Common myeloid progenitor, CD34-positive (primary cell): ENCODE measurements around the gene IMMP2L.

ENCODE experiments used
- CTCF ChIA-PET: fragments of 350-600 bp; sonication (Branson Sonifier 250); formaldehyde crosslinking; loops from one replicate; lab custom pipeline; 2021; ENCODE audit warnings: antibody characterized with exemption; lab: Charles Lee
- POLR2A ChIA-PET: fragments of 350-600 bp; sonication (Branson Sonifier 250); formaldehyde crosslinking; loops from one replicate; lab custom pipeline; 2021; ENCODE audit warnings: antibody characterized with exemption; lab: Charles Lee
- DNase-seq, 3 donors: peaks; one replicate each; pipeline versions ENCODE4 v3.0.0 to v3.0.0-alpha.2; 2013
- H3K27ac ChIP-seq, 2 experiments: 1 replicate in 1 of 2; 2 replicates in 1 of 2; pipeline ENCODE4 v1.7.0; 2013; ENCODE audit warnings: inconsistent platforms in 2 of 2, low read length in 2 of 2, mild to moderate bottlenecking in 2 of 2, low read depth in 1 of 2, moderate library complexity in 1 of 2; ENCODE audit not compliant: severe bottlenecking in 2 of 2, insufficient read depth in 1 of 2, poor library complexity in 1 of 2
- H3K27me3 ChIP-seq, 5 experiments: replicated peaks in 2 of 5; 1 replicate in 3 of 5; 2 replicates in 2 of 5; pipeline versions ENCODE4 v1.6.1 to v1.7.0; 2013; ENCODE audit warnings: low read length in 4 of 5, mild to moderate bottlenecking in 2 of 5, moderate library complexity in 2 of 5, inconsistent platforms in 1 of 5; ENCODE audit not compliant: insufficient read depth in 5 of 5, control insufficient read depth in 4 of 5
- H3K36me3 ChIP-seq, 4 experiments: 1 replicate in 2 of 4; 2 replicates in 2 of 4; pipeline versions ENCODE4 v1.6.1 to v1.7.0; 2013; ENCODE audit warnings: low read length in 3 of 4, control low read depth in 1 of 4, mild to moderate bottlenecking in 1 of 4; ENCODE audit not compliant: control insufficient read depth in 4 of 4, insufficient read depth in 4 of 4
- H3K4me1 ChIP-seq, 4 experiments: 1 replicate in 3 of 4; 2 replicates in 1 of 4; pipeline versions ENCODE4 v1.6.1 to v1.7.1; 2013; ENCODE audit warnings: low read length in 3 of 4, mild to moderate bottlenecking in 3 of 4, control low read depth in 1 of 4, inconsistent platforms in 1 of 4, moderate library complexity in 1 of 4; ENCODE audit not compliant: control insufficient read depth in 4 of 4, insufficient read depth in 4 of 4; ENCODE audit errors: control extremely low read depth in 1 of 4
- H3K4me3 ChIP-seq, 7 experiments: 1 replicate in 4 of 7; 2 replicates in 3 of 7; pipeline versions ENCODE4 v1.5.1 to v1.7.0; 2013; ENCODE audit warnings: mild to moderate bottlenecking in 7 of 7, low read length in 6 of 7, moderate library complexity in 6 of 7, inconsistent platforms in 2 of 7, low read depth in 2 of 7, control low read depth in 1 of 7; ENCODE audit not compliant: insufficient read depth in 4 of 7, control insufficient read depth in 1 of 7; ENCODE audit errors: extremely low read depth in 1 of 7
- H3K9me3 ChIP-seq, 5 experiments: 1 replicate in 4 of 5; 2 replicates in 1 of 5; pipeline versions ENCODE4 v1.6.1 to v1.7.1; 2013; ENCODE audit warnings: low read length in 4 of 5, mild to moderate bottlenecking in 2 of 5, inconsistent platforms in 1 of 5, low read depth in 1 of 5, moderate library complexity in 1 of 5; ENCODE audit not compliant: control insufficient read depth in 4 of 5, insufficient read depth in 2 of 5; ENCODE audit errors: control extremely low read depth in 1 of 5
- WGBS: methylation state at CpG from one replicate; pipeline ENCODE4 v1.1.5; 2013; ENCODE audit not compliant: insufficient coverage; 5-methylcytosine and 5-hydroxymethylcytosine counted together

The IMMP2L gene

GRCh38 chr7:110885474-110885873, 676.8 kb downstream of the IMMP2L start:
- Histone ChIP-seq H3K9me3 (no peaks in the 10 kb centered on the region), H3K4me1 (no peaks in the 10 kb centered on the region), H3K4me3 (no peak overlapping the region), H3K27ac (no peak overlapping the region), H3K27me3 (no peaks in the 10 kb centered on the region), H3K36me3 (peaks cover 0 to 2% (median 0%) of the 10 kb centered on the region in 4 experiments)
- 100% methylated on average over 4 of the region's 4 CpGs for WGBS
- ChIA-PET POLR2A (no interaction called here), CTCF (no interaction called here)
- no peak for DNase-seq

GRCh38 chr7:110881721-110882120, 680.6 kb downstream of the IMMP2L start:
- Histone ChIP-seq H3K27ac (no peak overlapping the region), H3K4me3 (no peak overlapping the region), H3K9me3 (no peaks in the 10 kb centered on the region), H3K27me3 (no peaks in the 10 kb centered on the region), H3K36me3 (peaks cover 0 to 2% (median 0%) of the 10 kb centered on the region in 4 experiments), H3K4me1 (no peaks in the 10 kb centered on the region)
- CTCF ChIA-PET: no interaction called here
- WGBS: no CpG with 5 or more reads among the region's 2 CpGs
- POLR2A ChIA-PET: no interaction called here
- no peak for DNase-seq

GRCh38 chr7:110880971-110881370, 681.3 kb downstream of the IMMP2L start:
- H3K4me1 ChIP-seq: no peaks in the 10 kb centered on the region
- ChIA-PET CTCF (no interaction called here), POLR2A (no interaction called here)
- H3K27ac ChIP-seq: no peak overlapping the region
- H3K9me3 ChIP-seq: no peaks in the 10 kb centered on the region
- no peaks in the 10 kb centered on the region for H3K27me3 ChIP-seq
- no peaks in the 10 kb centered on the region for H3K36me3 ChIP-seq
- DNase-seq: no peak
- H3K4me3 ChIP-seq: no peak overlapping the region

GRCh38 chr7:110877016-110877415, 685.3 kb downstream of the IMMP2L start:
- Histone ChIP-seq H3K9me3 (no peaks in the 10 kb centered on the region), H3K4me1 (no peaks in the 10 kb centered on the region), H3K27ac (no peak overlapping the region), H3K4me3 (no peak overlapping the region), H3K27me3 (no peaks in the 10 kb centered on the region), H3K36me3 (no peaks in the 10 kb centered on the region)
- no peak for DNase-seq
- ChIA-PET POLR2A (no interaction called here), CTCF (no interaction called here)
- 100% methylated on average over 1 of the region's 1 CpG for WGBS

GRCh38 chr7:110875346-110875745, 686.9 kb downstream of the IMMP2L start:
- H3K9me3 ChIP-seq: no peaks in the 10 kb centered on the region
- H3K27ac ChIP-seq: no peak overlapping the region
- ChIA-PET POLR2A (no interaction called here), CTCF (no interaction called here)
- no peaks in the 10 kb centered on the region for H3K27me3 ChIP-seq
- H3K4me1 ChIP-seq: no peaks in the 10 kb centered on the region
- no peak overlapping the region for H3K4me3 ChIP-seq
- H3K36me3 ChIP-seq: no peaks in the 10 kb centered on the region
- no peak for DNase-seq
- no CpG with 5 or more reads among the region's 1 CpG for WGBS

- ChIA-PET CTCF (interaction anchor here (0.6 kb wide), 1 partner anchor 478 kb away, joined by 3 read pairs; no protein-coding TSS in a partner anchor), POLR2A (no interaction called here)
- Histone ChIP-seq H3K4me3 (no peak overlapping the region), H3K36me3 (no peaks in the 10 kb centered on the region), H3K27me3 (no peaks in the 10 kb centered on the region), H3K4me1 (no peaks in the 10 kb centered on the region), H3K27ac (no peak overlapping the region), H3K9me3 (peaks cover 0 to 8% (median 0%) of the 10 kb centered on the region in 5 experiments)
- no peak for DNase-seq
- no CpG with 5 or more reads among the region's 1 CpG for WGBS
Observed at GRCh38 chr7:110871856-110872255, 690.4 kb downstream of the IMMP2L start.

- no peaks in the 10 kb centered on the region for H3K4me1 ChIP-seq
- no peak overlapping the region for H3K27ac ChIP-seq
- peaks cover 0 to 8% (median 0%) of the 10 kb centered on the region in 5 experiments for H3K9me3 ChIP-seq
- ChIA-PET CTCF (no interaction called here), POLR2A (no interaction called here)
- 94% methylated on average over 6 of the region's 6 CpGs for WGBS
- no peaks in the 10 kb centered on the region for H3K27me3 ChIP-seq
- no peaks in the 10 kb centered on the region for H3K36me3 ChIP-seq
- DNase-seq: no peak
- H3K4me3 ChIP-seq: no peak overlapping the region
Observed at GRCh38 chr7:110870926-110871325, 691.4 kb downstream of the IMMP2L start.
